Neural progenitor cell (in vitro differentiated cells): ENCODE results near the gene CLASRP. TPM values are rescaled to one million over a fixed set of nuclear protein-coding genes. Genes with fewer than 3 reads are reported as not detected.

Experiments used
- DNase-seq: peaks from one replicate; pipeline ENCODE4 v3.0.0-alpha.2; 2016; ENCODE audit warnings: low spot score
- H2AFZ ChIP-seq: fragments of 200-600 bp; sonication (generic); replicated peaks from 2 replicates; pipeline ENCODE4 v1.6.1; 2016; ENCODE audit warnings: antibody characterized with exemption
- H3F3A ChIP-seq: fragments of 200-600 bp; sonication (generic); 2 replicates; pipeline ENCODE4 v1.6.1; 2016; ENCODE audit warnings: antibody characterized with exemption, low read depth
- H3K27ac ChIP-seq: fragments of 200-600 bp; sonication (generic); 2 replicates; pipeline ENCODE4 v1.5.1; 2016; ENCODE audit warnings: mild to moderate bottlenecking
- H3K27me3 ChIP-seq: fragments of 200-600 bp; sonication (generic); 2 replicates; pipeline ENCODE4 v1.6.1; 2016; ENCODE audit warnings: mild to moderate bottlenecking, moderate library complexity
- H3K36me3 ChIP-seq: fragments of 200-600 bp; sonication (generic); 2 replicates; pipeline ENCODE4 v1.5.1; 2016
- H3K4me1 ChIP-seq: fragments of 200-600 bp; sonication (generic); 2 replicates; pipeline ENCODE4 v1.6.1; 2016; ENCODE audit warnings: mixed run types
- H3K4me2 ChIP-seq: fragments of 200-600 bp; sonication (generic); 2 replicates; pipeline ENCODE4 v1.6.1; 2016
- H3K4me3 ChIP-seq: fragments of 200-600 bp; sonication (generic); 2 replicates; pipeline ENCODE4 v1.5.1; 2016
- H3K79me2 ChIP-seq: fragments of 200-600 bp; sonication (generic); 2 replicates; pipeline ENCODE4 v1.6.1; 2016; ENCODE audit warnings: low read depth
- H3K9ac ChIP-seq: fragments of 200-600 bp; sonication (generic); 2 replicates; pipeline ENCODE4 v1.6.1; 2016
- H3K9me3 ChIP-seq: fragments of 200-600 bp; sonication (generic); 2 replicates; pipeline ENCODE4 v1.5.1; 2016; ENCODE audit warnings: low read depth
- H4K20me1 ChIP-seq: fragments of 200-600 bp; sonication (generic); 2 replicates; pipeline ENCODE4 v1.6.1; 2016; ENCODE audit warnings: low read depth
- H3K27ac Mint-ChIP-seq: 3 replicates; pipeline ENCODE4 v1.8.0; 2021; ENCODE audit warnings: mixed read lengths
- H3K27me3 Mint-ChIP-seq: 2 replicates; pipeline ENCODE4 v1.8.0; 2022; ENCODE audit warnings: low read depth, mild to moderate bottlenecking, inconsistent platforms, moderate library complexity, mixed read lengths; ENCODE audit not compliant: insufficient read depth
- H3K36me3 Mint-ChIP-seq: 3 replicates; pipeline ENCODE4 v1.8.0; 2021; ENCODE audit warnings: mixed read lengths
- H3K4me1 Mint-ChIP-seq: 3 replicates; pipeline ENCODE4 v1.8.0; 2021; ENCODE audit warnings: mixed read lengths
- H3K4me3 Mint-ChIP-seq: 3 replicates; pipeline ENCODE4 v1.8.0; 2021; ENCODE audit warnings: mild to moderate bottlenecking, moderate library complexity, mixed read lengths
- H3K9me3 Mint-ChIP-seq: 3 replicates; pipeline ENCODE4 v1.8.0; 2020; ENCODE audit warnings: mixed read lengths
- EZH2 ChIP-seq: fragments of 200-600 bp; sonication (generic); IDR thresholded peaks from 2 replicates; pipeline ENCODE4 v1.6.1; 2017; ENCODE audit warnings: antibody characterized with exemption, mild to moderate bottlenecking, moderate library complexity
- EZH2phosphoT487 ChIP-seq: fragments of 200-600 bp; sonication (generic); IDR thresholded peaks from 2 replicates; pipeline ENCODE4 v1.6.1; 2017; ENCODE audit warnings: antibody characterized with exemption
- total RNA-seq: library from RNA; depleted of rRNA; stranded (reverse); fragments of >200 nt; gene quantifications from 2 replicates; pipeline ENCODE4 v1.2.3, GENCODE V29; 2015; ENCODE audit warnings: low replicate concordance
- TF ChIP-seq, protein P1 (sequence below): fragments of 200-600 bp; sonication (generic); IDR thresholded peaks from 2 replicates; pipeline ENCODE4 v1.5.1; 2017; ENCODE audit warnings: antibody characterized with exemption, mild to moderate bottlenecking

The CLASRP gene, protein sequence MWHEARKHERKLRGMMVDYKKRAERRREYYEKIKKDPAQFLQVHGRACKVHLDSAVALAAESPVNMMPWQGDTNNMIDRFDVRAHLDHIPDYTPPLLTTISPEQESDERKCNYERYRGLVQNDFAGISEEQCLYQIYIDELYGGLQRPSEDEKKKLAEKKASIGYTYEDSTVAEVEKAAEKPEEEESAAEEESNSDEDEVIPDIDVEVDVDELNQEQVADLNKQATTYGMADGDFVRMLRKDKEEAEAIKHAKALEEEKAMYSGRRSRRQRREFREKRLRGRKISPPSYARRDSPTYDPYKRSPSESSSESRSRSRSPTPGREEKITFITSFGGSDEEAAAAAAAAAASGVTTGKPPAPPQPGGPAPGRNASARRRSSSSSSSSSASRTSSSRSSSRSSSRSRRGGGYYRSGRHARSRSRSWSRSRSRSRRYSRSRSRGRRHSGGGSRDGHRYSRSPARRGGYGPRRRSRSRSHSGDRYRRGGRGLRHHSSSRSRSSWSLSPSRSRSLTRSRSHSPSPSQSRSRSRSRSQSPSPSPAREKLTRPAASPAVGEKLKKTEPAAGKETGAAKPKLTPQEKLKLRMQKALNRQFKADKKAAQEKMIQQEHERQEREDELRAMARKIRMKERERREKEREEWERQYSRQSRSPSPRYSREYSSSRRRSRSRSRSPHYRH
- total RNA-seq: 57.0 and 97.1 TPM in 2 replicates

DNA sequence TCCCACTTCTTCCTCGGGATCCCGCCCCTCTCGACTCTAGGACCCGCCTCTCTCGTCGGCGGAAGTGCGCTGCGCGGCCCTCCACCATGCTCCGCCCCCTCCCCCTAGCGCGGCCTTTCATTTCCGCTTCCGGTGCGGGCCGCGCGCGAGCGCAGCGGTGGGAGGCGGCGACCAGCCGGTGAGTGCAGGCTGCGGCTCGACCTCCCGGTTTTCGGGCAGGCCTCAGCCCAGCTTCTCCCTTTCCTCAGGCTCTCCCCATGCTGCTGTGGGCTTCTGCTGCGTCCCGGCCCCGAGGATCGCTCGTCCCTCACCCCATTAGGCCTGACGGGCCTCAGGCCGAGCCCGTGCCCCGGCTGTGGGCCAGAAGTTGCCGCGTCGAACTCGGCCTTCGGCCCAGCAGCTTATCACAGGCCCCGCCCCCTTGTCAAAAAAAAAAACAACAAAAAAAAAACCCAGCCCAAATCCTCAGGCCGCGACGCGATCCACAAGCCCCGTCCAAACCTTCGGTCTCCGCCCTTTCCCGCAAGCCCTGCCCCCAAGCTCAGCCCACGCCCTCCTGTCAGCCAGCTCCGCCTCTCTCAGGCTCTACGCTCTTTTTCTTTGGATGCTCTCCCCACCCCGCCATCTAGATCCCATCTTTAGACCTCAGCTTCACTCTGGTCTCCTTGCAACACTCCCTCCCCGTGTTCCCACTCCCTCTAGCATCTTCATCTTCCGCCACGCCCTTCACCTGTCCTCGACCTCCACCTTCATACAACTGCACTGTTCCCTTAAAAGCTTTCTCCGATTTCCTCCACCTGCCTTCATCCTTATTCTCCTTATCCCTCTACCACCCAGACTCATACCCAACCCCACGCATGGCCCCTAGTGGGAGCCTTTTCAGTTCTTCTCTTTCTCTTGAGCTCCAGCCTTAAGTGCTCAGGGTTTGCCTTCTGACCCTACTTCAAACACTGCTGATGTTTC is at the start of gene CLASRP:
Gene CLASRP, plus strand, starts transcription at position 115 of the 963 bp plus-strand sequence. CDS start 1,168 bp downstream, outside the sequence.
- Histone ChIP-seq H3K4me1 (peaks cover 9% of the 10 kb centered on the region), H3K79me2 (peaks cover 48% of the 10 kb centered on the region), H3K27ac (peak within 1 kb of the TSS; percentile 83), H3K4me3 (peak within 1 kb of the TSS; percentile 100), H3F3A (peaks cover 8% of the 10 kb centered on the region), H3K4me2 (peak within 1 kb of the TSS; percentile 98), H3K9me3 (no peaks in the 10 kb centered on the region), H3K9ac (peak within 1 kb of the TSS; percentile 94), H4K20me1 (peaks cover 42% of the 10 kb centered on the region), H2AFZ (peak within 1 kb of the TSS; percentile 78), H3K36me3 (no peaks in the 10 kb centered on the region), H3K27me3 (no peaks in the 10 kb centered on the region)
- Mint-ChIP-seq H3K36me3 (peaks cover 13% of the 10 kb centered on the region), H3K4me3 (peak within 1 kb of the TSS; percentile 96), H3K27me3 (no peaks in the 10 kb centered on the region), H3K4me1 (peaks cover 20% of the 10 kb centered on the region), H3K9me3 (no peaks in the 10 kb centered on the region), H3K27ac (peak within 1 kb of the TSS; percentile 4)
- peak; percentile 96 for DNase-seq
- TF ChIP-seq EZH2 (no peak), EZH2phosphoT487 (no peak)
- TF ChIP-seq, protein P1, sequence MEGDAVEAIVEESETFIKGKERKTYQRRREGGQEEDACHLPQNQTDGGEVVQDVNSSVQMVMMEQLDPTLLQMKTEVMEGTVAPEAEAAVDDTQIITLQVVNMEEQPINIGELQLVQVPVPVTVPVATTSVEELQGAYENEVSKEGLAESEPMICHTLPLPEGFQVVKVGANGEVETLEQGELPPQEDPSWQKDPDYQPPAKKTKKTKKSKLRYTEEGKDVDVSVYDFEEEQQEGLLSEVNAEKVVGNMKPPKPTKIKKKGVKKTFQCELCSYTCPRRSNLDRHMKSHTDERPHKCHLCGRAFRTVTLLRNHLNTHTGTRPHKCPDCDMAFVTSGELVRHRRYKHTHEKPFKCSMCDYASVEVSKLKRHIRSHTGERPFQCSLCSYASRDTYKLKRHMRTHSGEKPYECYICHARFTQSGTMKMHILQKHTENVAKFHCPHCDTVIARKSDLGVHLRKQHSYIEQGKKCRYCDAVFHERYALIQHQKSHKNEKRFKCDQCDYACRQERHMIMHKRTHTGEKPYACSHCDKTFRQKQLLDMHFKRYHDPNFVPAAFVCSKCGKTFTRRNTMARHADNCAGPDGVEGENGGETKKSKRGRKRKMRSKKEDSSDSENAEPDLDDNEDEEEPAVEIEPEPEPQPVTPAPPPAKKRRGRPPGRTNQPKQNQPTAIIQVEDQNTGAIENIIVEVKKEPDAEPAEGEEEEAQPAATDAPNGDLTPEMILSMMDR: no peak

DNA sequence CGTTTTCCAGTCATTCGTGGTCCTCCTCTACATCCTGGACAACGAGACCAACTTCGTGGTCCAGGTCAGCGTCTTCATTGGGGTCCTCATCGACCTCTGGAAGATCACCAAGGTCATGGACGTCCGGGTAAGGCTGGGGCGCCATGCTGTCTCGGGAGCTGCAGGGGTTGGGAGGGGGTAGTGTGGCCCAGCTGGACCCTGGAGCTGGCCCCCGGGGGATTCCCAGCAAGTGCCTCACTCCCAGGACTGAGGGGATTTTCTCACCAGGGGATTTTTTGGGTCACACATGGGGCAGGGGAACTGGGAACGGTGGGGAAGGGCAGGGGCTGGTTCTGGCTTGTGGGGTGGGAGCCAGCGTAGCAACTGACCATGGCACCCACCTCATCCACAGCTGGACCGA is 48.4 kb upstream of the CLASRP start:
- H3K36me3 ChIP-seq: no peaks in the 10 kb centered on the region
- H3K9me3 Mint-ChIP-seq: no peaks in the 10 kb centered on the region
- no peaks in the 10 kb centered on the region for H3K4me1 Mint-ChIP-seq
- no peak overlapping the region for H3K4me2 ChIP-seq
- H3K27me3 ChIP-seq: no peaks in the 10 kb centered on the region
- TF ChIP-seq, protein P1: no peak
- TF ChIP-seq EZH2phosphoT487 (no peak), EZH2 (no peak)
- no peaks in the 10 kb centered on the region for H3F3A ChIP-seq
- H3K36me3 Mint-ChIP-seq: peaks cover 10% of the 10 kb centered on the region
- H3K4me3 Mint-ChIP-seq: no peak overlapping the region
- no peak overlapping the region for H3K4me3 ChIP-seq
- no peaks in the 10 kb centered on the region for H3K4me1 ChIP-seq
- H4K20me1 ChIP-seq: peaks cover 6% of the 10 kb centered on the region
- H3K79me2 ChIP-seq: no peaks in the 10 kb centered on the region
- H3K27me3 Mint-ChIP-seq: peaks cover 2% of the 10 kb centered on the region
- H3K27ac ChIP-seq: no peak overlapping the region
- H3K9me3 ChIP-seq: no peaks in the 10 kb centered on the region
- H3K9ac ChIP-seq: no peak overlapping the region
- H3K27ac Mint-ChIP-seq: no peak overlapping the region
- H2AFZ ChIP-seq: no peak overlapping the region
- DNase-seq: no peak

DNA sequence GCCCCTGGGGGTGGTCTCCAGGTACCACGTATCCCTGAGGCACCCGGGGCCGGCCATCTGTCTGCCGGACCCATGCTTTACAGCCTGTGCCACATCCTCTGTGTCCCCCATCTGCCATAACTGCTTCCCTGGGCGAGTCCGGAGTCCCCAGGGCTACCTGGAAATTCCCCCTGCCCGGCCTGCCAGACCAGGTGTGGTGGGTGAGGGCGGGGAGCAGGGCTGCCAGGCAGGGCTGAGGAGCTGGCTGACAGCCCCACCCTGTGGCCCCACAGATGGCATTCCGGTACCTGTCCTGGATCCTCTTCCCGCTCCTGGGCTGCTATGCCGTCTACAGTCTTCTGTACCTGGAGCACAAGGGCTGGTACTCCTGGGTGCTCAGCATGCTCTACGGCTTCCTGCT is 47.9 kb upstream of the CLASRP start:
- H3K9ac ChIP-seq: no peak overlapping the region
- Mint-ChIP-seq H3K36me3 (peaks cover 10% of the 10 kb centered on the region), H3K27me3 (peaks cover 2% of the 10 kb centered on the region), H3K27ac (no peak overlapping the region), H3K9me3 (no peaks in the 10 kb centered on the region), H3K4me1 (no peaks in the 10 kb centered on the region), H3K4me3 (no peak overlapping the region)
- peaks cover 6% of the 10 kb centered on the region for H4K20me1 ChIP-seq
- no peaks in the 10 kb centered on the region for H3K36me3 ChIP-seq
- no peak overlapping the region for H3K4me2 ChIP-seq
- H3K4me3 ChIP-seq: no peak overlapping the region
- no peak overlapping the region for H2AFZ ChIP-seq
- no peaks in the 10 kb centered on the region for H3K9me3 ChIP-seq
- TF ChIP-seq, protein P1: no peak
- TF ChIP-seq EZH2phosphoT487 (no peak), EZH2 (no peak)
- DNase-seq: no peak
- H3K27ac ChIP-seq: no peak overlapping the region
- no peaks in the 10 kb centered on the region for H3K4me1 ChIP-seq
- no peaks in the 10 kb centered on the region for H3F3A ChIP-seq
- no peaks in the 10 kb centered on the region for H3K79me2 ChIP-seq
- no peaks in the 10 kb centered on the region for H3K27me3 ChIP-seq
